Kidney epithelial cell (primary cell): ENCODE data around the gene SLCO2B1. TPM values are rescaled to one million over a fixed set of nuclear protein-coding genes. Genes with fewer than 3 reads are reported as not detected.

Source experiments
- DNase-seq: peaks from one replicate; pipeline ENCODE4 v3.0.0-alpha.2; 2010; ENCODE audit warnings: low read depth
- H3K27me3 ChIP-seq: 2 replicates; pipeline ENCODE4 v1.6.0; 2011; ENCODE audit warnings: low read length; ENCODE audit not compliant: control insufficient read depth, insufficient read depth
- H3K36me3 ChIP-seq: 2 replicates; pipeline ENCODE4 v1.5.1; 2011; ENCODE audit warnings: low read length; ENCODE audit not compliant: control insufficient read depth, insufficient read depth
- H3K4me3 ChIP-seq: 2 replicates; pipeline ENCODE4 v1.5.1; 2011; ENCODE audit warnings: low read depth, mild to moderate bottlenecking, control low read depth, low read length
- total RNA-seq: library from RNA; depleted of rRNA; stranded (reverse); fragments of >200 nt; gene quantifications from 2 replicates; pipeline ENCODE4 v1.2.3, GENCODE V29; 2015
- TF ChIP-seq, protein P1 (sequence below): IDR thresholded peaks from 2 replicates; pipeline ENCODE4 v1.5.1; 2011; ENCODE audit warnings: mild to moderate bottlenecking, moderate library complexity, low read length, control low read depth, inconsistent platforms; ENCODE audit not compliant: insufficient read depth, poor library complexity, severe bottlenecking

Gene SLCO2B1
- total RNA-seq, 1 donor from 2014 or later, result 1.7 TPM

DNA sequence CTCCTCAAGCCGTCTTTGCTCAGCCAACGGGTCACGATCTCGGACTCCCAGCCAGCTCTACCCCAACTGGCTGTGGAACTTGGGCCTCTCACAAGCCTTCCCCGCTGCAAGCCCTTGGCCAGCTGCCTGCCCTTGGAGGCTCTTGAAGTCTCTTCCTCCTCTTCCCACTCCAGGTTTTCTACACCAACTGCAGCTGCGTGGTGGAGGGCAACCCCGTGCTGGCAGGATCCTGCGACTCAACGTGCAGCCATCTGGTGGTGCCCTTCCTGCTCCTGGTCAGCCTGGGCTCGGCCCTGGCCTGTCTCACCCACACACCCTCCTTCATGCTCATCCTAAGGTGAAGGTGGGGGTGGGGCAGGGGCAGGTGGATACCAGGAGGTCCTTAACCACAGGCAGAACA, 49.1 kb downstream of the SLCO2B1 start:
- no peak for DNase-seq
- Histone ChIP-seq H3K4me3 (no peak overlapping the region), H3K27me3 (peaks cover 13% of the 10 kb centered on the region), H3K36me3 (no peaks in the 10 kb centered on the region)
- TF ChIP-seq, protein P1, sequence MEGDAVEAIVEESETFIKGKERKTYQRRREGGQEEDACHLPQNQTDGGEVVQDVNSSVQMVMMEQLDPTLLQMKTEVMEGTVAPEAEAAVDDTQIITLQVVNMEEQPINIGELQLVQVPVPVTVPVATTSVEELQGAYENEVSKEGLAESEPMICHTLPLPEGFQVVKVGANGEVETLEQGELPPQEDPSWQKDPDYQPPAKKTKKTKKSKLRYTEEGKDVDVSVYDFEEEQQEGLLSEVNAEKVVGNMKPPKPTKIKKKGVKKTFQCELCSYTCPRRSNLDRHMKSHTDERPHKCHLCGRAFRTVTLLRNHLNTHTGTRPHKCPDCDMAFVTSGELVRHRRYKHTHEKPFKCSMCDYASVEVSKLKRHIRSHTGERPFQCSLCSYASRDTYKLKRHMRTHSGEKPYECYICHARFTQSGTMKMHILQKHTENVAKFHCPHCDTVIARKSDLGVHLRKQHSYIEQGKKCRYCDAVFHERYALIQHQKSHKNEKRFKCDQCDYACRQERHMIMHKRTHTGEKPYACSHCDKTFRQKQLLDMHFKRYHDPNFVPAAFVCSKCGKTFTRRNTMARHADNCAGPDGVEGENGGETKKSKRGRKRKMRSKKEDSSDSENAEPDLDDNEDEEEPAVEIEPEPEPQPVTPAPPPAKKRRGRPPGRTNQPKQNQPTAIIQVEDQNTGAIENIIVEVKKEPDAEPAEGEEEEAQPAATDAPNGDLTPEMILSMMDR, result no peak

DNA sequence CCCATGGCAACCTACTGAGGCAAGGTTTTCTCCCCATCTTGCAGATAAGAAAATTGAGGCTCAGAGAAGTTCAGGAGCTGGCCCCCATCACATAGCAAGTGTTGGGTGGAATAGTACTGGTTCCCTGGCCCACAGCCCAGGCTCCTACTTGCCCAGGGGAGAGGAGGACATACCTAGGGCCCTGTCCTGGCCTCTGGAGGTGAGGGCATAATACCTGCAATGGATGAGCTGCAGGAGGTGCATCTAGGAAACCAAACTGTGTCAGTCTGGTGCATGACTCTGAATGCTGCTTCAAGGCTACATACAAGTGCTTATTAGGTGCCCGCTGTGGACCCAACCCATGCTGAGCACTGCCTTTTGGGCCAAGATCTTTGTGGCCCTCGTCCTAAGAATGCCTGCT, 49.6 kb downstream of the SLCO2B1 start:
- Histone ChIP-seq H3K4me3 (no peak overlapping the region), H3K36me3 (no peaks in the 10 kb centered on the region), H3K27me3 (peaks cover 13% of the 10 kb centered on the region)
- TF ChIP-seq, protein P1, result no peak
- DNase-seq, result no peak

DNA sequence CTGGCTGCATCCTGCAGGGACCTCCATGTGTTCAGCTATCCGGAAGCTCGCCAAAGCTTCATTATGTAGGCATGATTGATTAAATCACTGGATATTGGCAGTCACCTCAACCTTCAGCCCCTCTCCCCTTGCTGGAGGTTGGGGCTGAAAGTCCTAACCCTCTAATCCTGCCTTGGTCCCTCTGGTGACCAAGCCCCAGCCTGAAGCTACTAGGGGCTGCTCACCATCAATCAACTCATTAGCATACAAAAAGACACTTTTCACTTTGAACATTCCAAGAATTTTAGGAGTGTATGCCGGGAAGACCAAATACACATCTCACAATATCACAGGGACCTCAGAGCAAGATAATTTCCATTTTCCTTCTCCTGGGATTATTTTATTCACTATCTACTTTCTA, 50.9 kb downstream of the SLCO2B1 start:
- Histone ChIP-seq H3K4me3 (no peak overlapping the region), H3K27me3 (peaks cover 13% of the 10 kb centered on the region), H3K36me3 (no peaks in the 10 kb centered on the region)
- TF ChIP-seq, protein P1, result no peak
- no peak for DNase-seq

DNA sequence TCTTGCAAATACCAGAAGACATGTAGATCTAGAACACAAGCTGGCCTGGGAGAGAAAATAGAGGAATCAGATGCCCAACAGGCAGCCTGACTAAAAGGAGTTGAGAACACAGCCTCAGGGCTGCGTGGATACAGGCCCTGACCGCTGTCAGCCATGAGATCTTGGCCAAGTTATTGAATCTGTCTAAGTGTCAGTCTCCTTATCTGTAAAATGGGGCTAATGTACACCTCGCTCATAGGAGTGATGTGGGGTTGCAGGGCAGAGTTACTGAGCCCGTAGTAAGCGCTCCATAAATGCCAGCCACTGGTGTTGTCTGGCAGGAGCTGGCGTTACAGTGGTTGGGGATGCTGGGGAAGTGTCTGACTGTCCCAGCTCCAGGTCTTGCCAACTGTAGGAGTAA, 51.3 kb downstream of the SLCO2B1 start:
- TF ChIP-seq, protein P1, result no peak
- DNase-seq, result no peak
- no peak overlapping the region for H3K4me3 ChIP-seq
- H3K27me3 ChIP-seq, result peaks cover 13% of the 10 kb centered on the region
- no peaks in the 10 kb centered on the region for H3K36me3 ChIP-seq

DNA sequence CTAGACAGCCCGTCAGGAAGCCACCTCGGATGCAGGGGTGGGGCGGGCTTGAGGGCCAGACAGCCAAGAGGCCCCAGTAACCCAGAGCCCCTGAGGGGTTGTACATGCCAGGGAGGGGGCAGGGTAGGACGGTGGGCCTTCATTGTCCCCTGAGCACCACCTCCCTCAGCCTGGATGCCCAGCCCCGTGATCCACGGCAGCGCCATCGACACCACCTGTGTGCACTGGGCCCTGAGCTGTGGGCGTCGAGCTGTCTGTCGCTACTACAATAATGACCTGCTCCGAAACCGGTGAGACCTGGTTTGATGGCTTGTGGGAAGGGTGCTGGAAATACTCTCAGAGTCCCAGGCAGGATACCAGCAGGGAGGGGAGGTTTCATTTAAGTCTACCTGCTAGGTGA, 52.2 kb downstream of the SLCO2B1 start:
- no peaks in the 10 kb centered on the region for H3K36me3 ChIP-seq

DNA sequence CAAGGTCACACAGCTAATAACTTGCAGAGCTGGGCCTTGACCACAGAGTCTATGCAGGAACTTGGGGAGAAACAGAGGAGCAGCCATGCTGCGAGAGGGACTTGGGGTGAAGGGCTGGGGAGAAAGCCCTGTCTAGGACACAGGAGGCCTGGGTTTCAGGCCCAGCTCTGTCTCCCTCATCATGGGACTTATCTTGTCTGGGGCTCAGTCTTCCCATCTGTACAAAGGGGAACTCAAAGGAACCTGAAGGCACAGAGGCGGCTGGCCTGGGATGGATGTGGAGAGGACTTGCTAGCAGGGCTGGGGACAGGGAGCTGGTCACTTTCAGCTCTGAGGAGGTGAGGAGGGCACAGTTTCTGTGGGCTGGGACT, 52.7 kb downstream of the SLCO2B1 start:
- no peak for DNase-seq
- no peak overlapping the region for H3K4me3 ChIP-seq
- peaks cover 13% of the 10 kb centered on the region for H3K27me3 ChIP-seq
- H3K36me3 ChIP-seq, result no peaks in the 10 kb centered on the region
- TF ChIP-seq, protein P1, result no peak

More for the DNA sequence above, 52.2 kb downstream of the SLCO2B1 start:
- H3K4me3 ChIP-seq, result no peak overlapping the region
- H3K27me3 ChIP-seq, result peaks cover 13% of the 10 kb centered on the region
- TF ChIP-seq, protein P1, result no peak
- DNase-seq, result no peak
